IMR-90 (cell line): ENCODE results near the gene ZNF785. TPM values are rescaled to one million over a fixed set of nuclear protein-coding genes. Genes with fewer than 3 reads are reported as not detected.

Source experiments
- ATAC-seq: fragments of 200-7000 bp; cut with Tn5 transposase; 2 replicates; pipeline ENCODE4 v1.9.1; 2020; ENCODE audit warnings: low read depth, mild to moderate bottlenecking, moderate library complexity
- BruUV-seq: library from RNA; stranded (reverse); fragments of 400-500 nt; replicated peaks from 2 replicates; lab custom pipeline; 2021; lab: Mats Ljungman, UMichigan
- CTCF ChIA-PET: fragments of 300-600 bp; formaldehyde crosslinking; extraction: SDS; loops from one replicate; lab custom pipeline; 2021; ENCODE audit warnings: antibody characterized with exemption; lab: Yijun Ruan, JAX
- POLR2A ChIA-PET: fragments of 300-600 bp; sonication (Branson Sonifier 250); formaldehyde crosslinking; loops from one replicate; lab custom pipeline; 2022; ENCODE audit warnings: antibody characterized with exemption; ENCODE audit not compliant: unreplicated experiment; lab: Charles Lee
- DNase-seq: peaks from one replicate; pipeline ENCODE4 v3.0.0; 2013
- H2AFZ ChIP-seq: replicated peaks from 2 replicates; pipeline ENCODE3; 2013; ENCODE audit warnings: low read length, mild to moderate bottlenecking; ENCODE audit not compliant: poor library complexity
- H2AK5ac ChIP-seq: 2 replicates; pipeline ENCODE4 v1.6.1; 2013; ENCODE audit warnings: low read depth, low read length, inconsistent platforms
- H2AK9ac ChIP-seq: replicated peaks from 2 replicates; pipeline ENCODE3; 2013; ENCODE audit warnings: mild to moderate bottlenecking, low read depth, low read length, moderate library complexity; ENCODE audit not compliant: poor library complexity
- H2BK120ac ChIP-seq: 2 replicates; pipeline ENCODE4 v1.6.1; 2013; ENCODE audit warnings: low read depth, low read length, inconsistent platforms
- H2BK15ac ChIP-seq: 3 replicates; pipeline ENCODE4 v1.6.1; 2013; ENCODE audit warnings: low read depth, low read length, inconsistent platforms
- H2BK20ac ChIP-seq: 2 replicates; pipeline ENCODE4 v1.6.1; 2013; ENCODE audit warnings: low read depth, mild to moderate bottlenecking, inconsistent platforms, low read length, moderate library complexity
- H2BK5ac ChIP-seq: 2 replicates; pipeline ENCODE4 v1.6.1; 2013; ENCODE audit warnings: mild to moderate bottlenecking, low read depth, low read length, inconsistent platforms; ENCODE audit not compliant: poor library complexity, severe bottlenecking
- H3K14ac ChIP-seq: replicated peaks from 2 replicates; pipeline ENCODE4 v1.6.1; 2013; ENCODE audit warnings: low read depth, low read length, inconsistent platforms
- H3K18ac ChIP-seq: 2 replicates; pipeline ENCODE4 v1.6.1; 2013; ENCODE audit warnings: low read depth, low read length, control low read depth
- H3K23ac ChIP-seq: 2 replicates; pipeline ENCODE4 v1.6.1; 2013; ENCODE audit warnings: low read depth, low read length, inconsistent platforms
- H3K27ac ChIP-seq: 2 replicates; pipeline ENCODE4 v1.5.1; 2013; ENCODE audit warnings: mild to moderate bottlenecking, control low read depth, low read length; ENCODE audit not compliant: insufficient read depth
- H3K27me3 ChIP-seq: 2 replicates; pipeline ENCODE4 v1.6.1; 2013; ENCODE audit warnings: low read length; ENCODE audit not compliant: control insufficient read depth, insufficient read depth
- H3K36me3 ChIP-seq: 2 replicates; pipeline ENCODE4 v1.6.1; 2013; ENCODE audit warnings: low read length, mixed read lengths; ENCODE audit not compliant: control insufficient read depth, insufficient read depth
- H3K4ac ChIP-seq: 2 replicates; pipeline ENCODE4 v1.6.1; 2013; ENCODE audit warnings: low read depth, low read length, inconsistent platforms
- H3K4me1 ChIP-seq: 2 replicates; pipeline ENCODE4 v1.6.1; 2013; ENCODE audit warnings: low read length, mixed read lengths; ENCODE audit not compliant: control insufficient read depth, insufficient read depth
- H3K4me2 ChIP-seq: 2 replicates; pipeline ENCODE4 v1.6.1; 2013; ENCODE audit warnings: low read depth, mild to moderate bottlenecking, control low read depth, low read length, moderate library complexity
- H3K4me3 ChIP-seq: 2 replicates; pipeline ENCODE4 v1.5.1; 2013; ENCODE audit warnings: low read depth, mild to moderate bottlenecking, control low read depth, low read length, moderate library complexity; ENCODE audit not compliant: insufficient read depth
- H3K56ac ChIP-seq: 2 replicates; pipeline ENCODE4 v1.6.1; 2013; ENCODE audit warnings: low read length, inconsistent platforms; ENCODE audit not compliant: insufficient read depth; ENCODE audit errors: extremely low read depth
- H3K79me1 ChIP-seq, 2 experiments: 2 replicates each; pipeline ENCODE4 v1.6.1; 2013; ENCODE audit warnings: low read length in 2 of 2, inconsistent platforms in 1 of 2, low read depth in 1 of 2
- H3K9ac ChIP-seq: 2 replicates; pipeline ENCODE4 v1.6.1; 2013; ENCODE audit warnings: low read depth, low read length, control low read depth
- H3K9me1 ChIP-seq: 2 replicates; pipeline ENCODE4 v1.6.1; 2013; ENCODE audit warnings: low read length, inconsistent platforms; ENCODE audit not compliant: insufficient read depth
- H3K9me3 ChIP-seq: 2 replicates; pipeline ENCODE4 v1.6.1; 2013; ENCODE audit warnings: low read length; ENCODE audit not compliant: control insufficient read depth, insufficient read depth
- H4K20me1 ChIP-seq: 2 replicates; pipeline ENCODE4 v1.6.1; 2013; ENCODE audit warnings: low read length, inconsistent platforms; ENCODE audit not compliant: insufficient read depth
- H4K5ac ChIP-seq: 2 replicates; pipeline ENCODE4 v1.6.1; 2013; ENCODE audit warnings: mild to moderate bottlenecking, low read depth, low read length, control low read depth
- H4K8ac ChIP-seq, 2 experiments: 2 replicates each; pipeline ENCODE4 v1.6.1; 2013; ENCODE audit warnings: low read depth in 2 of 2, low read length in 2 of 2, control low read depth in 1 of 2, inconsistent platforms in 1 of 2
- H4K91ac ChIP-seq: 2 replicates; pipeline ENCODE4 v1.6.1; 2013; ENCODE audit warnings: low read depth, low read length, inconsistent platforms; ENCODE audit not compliant: insufficient read depth
- NFE2L2 ChIP-seq: fragments of 150-350 bp; IDR thresholded peaks from 2 replicates; pipeline ENCODE4 v1.6.1; 2016; ENCODE audit warnings: low read depth, mild to moderate bottlenecking, low read length
- WGBS, 2 experiments: methylation state at CpG; one replicate each; pipeline versions ENCODE4 v1.1.5 to v1.1.7; 2013; ENCODE audit warnings: missing lambda C conversion rate in 2 of 2; ENCODE audit not compliant: insufficient read length in 1 of 2; ENCODE audit errors: extremely low coverage in 2 of 2; 5-methylcytosine and 5-hydroxymethylcytosine counted together
- dilution Hi-C: fragments of 300-500 bp; cut with HindIII; formaldehyde crosslinking; loops from one replicate; pipeline ENCODE4 v1.14.3; 2018; ENCODE audit warnings: low sequenced_read_pairs; ENCODE audit not compliant: unreplicated experiment
- in situ Hi-C: fragments of 300-500 bp; cut with MboI; formaldehyde crosslinking; loops from 3 replicates; pipeline ENCODE4 v1.14.3; 2019; ENCODE audit warnings: low sequenced_read_pairs, inconsistent platforms, mixed read lengths
- intact Hi-C: fragments of 100-400 bp; cut with micrococcal nuclease; formaldehyde crosslinking; loops from 2 replicates; pipeline ENCODE4 v1.10.0; 2022
- polyA plus RNA-seq, 3 experiments: library from polyadenylated mRNA; depleted of rRNA; stranded (reverse); fragments of >200 nt; gene quantifications; 2 replicates each; pipeline ENCODE4 v1.2.3, GENCODE V29; 2012; ENCODE audit warnings: low replicate concordance in 1 of 3
- total RNA-seq: library from RNA; depleted of rRNA; stranded (reverse); fragments of >200 nt; gene quantifications from 2 replicates; pipeline ENCODE4 v1.2.3, GENCODE V29; 2012

The ZNF785 gene
- total and polyA plus RNA-seq, 2 of the 4 experiments (the other 2 are of a cell fraction), result 2.9 to 4.0 TPM

GRCh38 chr16:30559690-30560089 lies 25.8 kb downstream of the ZNF785 start:
- in situ Hi-C loops, result no loop called here
- CTCF ChIA-PET, result no interaction called here
- H3K4ac ChIP-seq, result no peak overlapping the region; the same call in 1 of the 2 replicates
- TF ChIP-seq NFE2L2, result no peak
- H3K56ac ChIP-seq, result no peak overlapping the region
- no peaks in the 10 kb centered on the region for H3K9me3 ChIP-seq
- no TSS peak for BruUV-seq
- dilution Hi-C loops, result no loop called here
- no peak overlapping the region for H2AK9ac ChIP-seq
- no peak overlapping the region for H4K91ac ChIP-seq
- no peak overlapping the region for H2BK5ac ChIP-seq
- no peak overlapping the region for H3K14ac ChIP-seq
- H2AFZ ChIP-seq, result no peak overlapping the region
- no peak for ATAC-seq
- no peak overlapping the region for H2BK120ac ChIP-seq
- POLR2A ChIA-PET, result no interaction called here
- peaks cover 14% of the 10 kb centered on the region for H3K36me3 ChIP-seq
- H2BK15ac ChIP-seq, result no peak overlapping the region
- no peaks in the 10 kb centered on the region for H3K4me1 ChIP-seq
- H4K5ac ChIP-seq, result no peak overlapping the region
- no peaks in the 10 kb centered on the region for H3K9me1 ChIP-seq
- H3K4me3 ChIP-seq, result no peak overlapping the region
- H3K9ac ChIP-seq, result no peak overlapping the region
- H3K79me1 ChIP-seq, result peaks cover 0 to 22% of the 10 kb centered on the region in 2 experiments; a peak in 2 of 4 replicates
- H4K8ac ChIP-seq, result 0 out of 4 replicates have a peak overlapping the region, but pooled peaks of 1 of the 2 experiments have one; percentile 99
- H3K4me2 ChIP-seq, result no peak overlapping the region
- no peak for DNase-seq
- H3K27ac ChIP-seq, result no peak overlapping the region
- no CpG with 5 or more reads among the region's 6 CpGs for WGBS, 2 experiments
- H4K20me1 ChIP-seq, result no peaks in the 10 kb centered on the region; the same call in 1 of the 2 replicates
- intact Hi-C loops, result no loop called here
- no peak overlapping the region; the same call in 1 of the 2 replicates for H2AK5ac ChIP-seq
- H3K27me3 ChIP-seq, result no peaks in the 10 kb centered on the region
- H3K23ac ChIP-seq, result no peak overlapping the region
- no peak overlapping the region for H2BK20ac ChIP-seq
- no peak overlapping the region for H3K18ac ChIP-seq
